Activated naive CD8-positive, alpha-beta T cell treated with anti-CD3 and anti-CD28 coated beads, Interleukin-2, amount 10 ng/mL, durations not matched to agents 7 days and 5 days (primary cell): Measurements from ENCODE around the gene DPT. TPM values are rescaled to one million over a fixed set of nuclear protein-coding genes. Genes with fewer than 3 reads are reported as not detected.
"Not testable (repeated sequence)": the region's sequence is repeated elsewhere in the genome, so short reads cannot be mapped to it uniquely, and the experiment has no call there.

Source experiments
- ATAC-seq: fragments of 150-1000 bp; cut with Tn5 transposase; one replicate; pipeline ENCODE4 v1.10.0; 2021; ENCODE audit warnings: low read depth, moderate library complexity
- POLR2A ChIA-PET: fragments of 350-600 bp; sonication (Branson Sonifier 250); formaldehyde crosslinking; loops from one replicate; lab custom pipeline; 2021; ENCODE audit warnings: antibody characterized with exemption; lab: Charles Lee
- DNase-seq: peaks from one replicate; pipeline ENCODE4 v3.0.0; 2021
- H3K27ac Mint-ChIP-seq: one replicate; pipeline ENCODE4 v1.8.0; 2022; ENCODE audit warnings: mild to moderate bottlenecking, mixed read lengths
- H3K27me3 Mint-ChIP-seq: one replicate; pipeline ENCODE4 v1.8.0; 2022; ENCODE audit warnings: mild to moderate bottlenecking, moderate library complexity, mixed read lengths
- H3K36me3 Mint-ChIP-seq: one replicate; pipeline ENCODE4 v1.8.0; 2021; ENCODE audit warnings: mild to moderate bottlenecking, mixed read lengths
- H3K4me1 Mint-ChIP-seq: one replicate; pipeline ENCODE4 v1.8.0; 2021; ENCODE audit warnings: mixed read lengths
- H3K4me3 Mint-ChIP-seq: one replicate; pipeline ENCODE4 v1.8.0; 2022; ENCODE audit warnings: mild to moderate bottlenecking, moderate library complexity, mixed read lengths
- H3K9me3 Mint-ChIP-seq: one replicate; pipeline ENCODE4 v1.8.0; 2021; ENCODE audit warnings: mixed read lengths
- total RNA-seq, 2 experiments: library from RNA; stranded (reverse); gene quantifications; one replicate each; pipeline ENCODE4 v1.2.3, GENCODE V29; 2021

The DPT gene
- not detected for total RNA-seq

DNA sequence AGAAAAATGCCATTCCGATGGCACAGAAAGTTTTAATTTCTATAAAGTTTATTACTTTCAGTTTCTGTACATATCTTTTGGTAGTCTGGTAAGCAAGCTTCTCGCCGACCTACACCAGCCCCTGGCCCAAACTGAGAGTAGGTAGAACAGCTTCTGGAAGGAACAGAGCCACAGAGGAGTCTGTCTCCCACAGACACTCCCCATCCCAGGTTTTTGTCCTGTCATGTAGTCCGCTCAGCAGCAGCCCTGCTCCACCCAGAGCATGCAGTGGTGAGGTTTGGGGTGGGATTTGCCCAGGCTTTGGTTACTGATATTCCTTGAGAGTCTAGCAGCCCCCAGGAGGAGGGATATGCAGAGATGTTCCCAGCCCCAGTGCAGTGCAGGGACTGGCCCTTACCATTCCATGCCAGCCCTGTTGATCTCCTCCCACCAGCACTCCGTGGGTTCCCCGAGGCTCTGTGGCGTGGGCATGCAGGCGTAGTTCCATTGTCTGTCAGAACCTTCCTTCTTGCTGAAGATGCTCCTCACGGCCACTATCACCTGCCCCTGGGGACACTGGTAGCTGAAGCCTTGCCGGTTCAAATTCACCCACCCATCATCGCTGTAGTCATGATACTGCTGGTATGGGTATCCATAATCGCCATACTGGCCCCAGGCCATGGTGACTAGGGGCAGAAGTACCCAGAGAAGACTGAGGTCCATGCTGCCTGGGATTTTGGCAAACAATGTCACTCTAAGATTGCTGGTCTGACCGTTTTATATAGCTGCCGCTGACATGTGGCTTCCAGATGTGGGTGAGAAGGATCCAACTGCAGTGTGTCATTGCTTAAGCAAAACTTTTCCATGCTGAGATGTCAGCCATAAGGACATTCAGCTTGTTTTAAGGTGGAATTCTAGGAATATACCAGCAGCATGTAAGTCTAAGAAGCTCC lies at the start of gene DPT:
Gene DPT (minus strand): TSS at position 734 of the 932 bp plus-strand sequence. CDS start 32 bp downstream, at position 702.
- Mint-ChIP-seq H3K9me3 (no peaks in the 10 kb centered on the region), H3K4me3 (no peak within 1 kb of the TSS), H3K27me3 (peaks cover 15% of the 10 kb centered on the region), H3K36me3 (no peaks in the 10 kb centered on the region), H3K27ac (no peak within 1 kb of the TSS), H3K4me1 (peaks cover 1% of the 10 kb centered on the region)
- POLR2A ChIA-PET: no interaction called here
- ATAC-seq (no peak), DNase-seq (no peak)

DNA sequence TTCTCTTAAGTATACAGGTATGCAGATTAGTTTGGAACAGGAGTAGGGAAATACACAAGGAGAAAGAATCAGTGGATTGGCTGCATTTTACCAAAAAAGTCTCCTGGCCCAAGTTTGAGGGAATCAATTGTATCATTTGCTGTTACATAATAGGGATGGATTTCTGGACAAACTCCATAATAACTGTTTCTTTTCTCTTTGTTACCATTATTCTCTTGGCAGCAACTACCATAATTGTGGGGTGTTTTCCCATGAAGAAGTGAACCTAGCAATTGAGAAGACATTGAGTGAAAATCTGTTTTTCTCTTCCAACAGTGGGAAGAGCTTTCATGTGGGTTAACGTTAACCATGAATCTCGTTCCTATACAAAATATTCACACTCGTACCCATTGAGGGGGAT lies 46.4 kb upstream of the DPT start:
- H3K4me1 Mint-ChIP-seq: no peaks in the 10 kb centered on the region

DNA sequence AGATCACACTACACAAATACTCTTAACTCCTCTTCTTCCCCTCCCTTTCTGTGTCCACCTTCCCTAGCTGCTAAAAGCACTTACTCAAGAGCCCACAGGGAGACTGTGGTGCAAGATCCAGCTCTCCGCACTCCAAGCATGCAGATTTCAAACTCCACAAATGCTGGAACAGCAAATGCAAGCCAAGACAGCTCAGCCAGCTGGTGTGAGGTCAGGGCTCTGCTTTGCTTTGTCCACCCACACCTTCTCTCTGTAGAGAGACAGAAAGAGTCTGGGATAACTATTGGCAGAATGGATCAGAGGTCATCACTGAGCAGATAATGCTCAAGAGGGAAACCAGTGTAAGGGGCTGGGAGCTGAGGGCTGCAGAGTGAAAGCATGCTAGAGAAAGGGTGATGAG lies 45.2 kb upstream of the DPT start:
- no peaks in the 10 kb centered on the region for H3K4me1 Mint-ChIP-seq
- H3K36me3 Mint-ChIP-seq: no peaks in the 10 kb centered on the region
- ATAC-seq (no peak), DNase-seq (no peak)
- H3K4me3 Mint-ChIP-seq: no peak overlapping the region
- peaks cover 9% of the 10 kb centered on the region for H3K27me3 Mint-ChIP-seq
- H3K27ac Mint-ChIP-seq: no peak overlapping the region
- POLR2A ChIA-PET: no interaction called here
- no peaks in the 10 kb centered on the region for H3K9me3 Mint-ChIP-seq

More for the DNA sequence above, 46.4 kb upstream of the DPT start:
- peaks cover 9% of the 10 kb centered on the region for H3K27me3 Mint-ChIP-seq
- no peaks in the 10 kb centered on the region for H3K9me3 Mint-ChIP-seq
- DNase-seq (no peak), ATAC-seq (no peak)
- POLR2A ChIA-PET: no interaction called here
- no peaks in the 10 kb centered on the region for H3K36me3 Mint-ChIP-seq
- no peak overlapping the region for H3K27ac Mint-ChIP-seq
- no peak overlapping the region for H3K4me3 Mint-ChIP-seq

DNA sequence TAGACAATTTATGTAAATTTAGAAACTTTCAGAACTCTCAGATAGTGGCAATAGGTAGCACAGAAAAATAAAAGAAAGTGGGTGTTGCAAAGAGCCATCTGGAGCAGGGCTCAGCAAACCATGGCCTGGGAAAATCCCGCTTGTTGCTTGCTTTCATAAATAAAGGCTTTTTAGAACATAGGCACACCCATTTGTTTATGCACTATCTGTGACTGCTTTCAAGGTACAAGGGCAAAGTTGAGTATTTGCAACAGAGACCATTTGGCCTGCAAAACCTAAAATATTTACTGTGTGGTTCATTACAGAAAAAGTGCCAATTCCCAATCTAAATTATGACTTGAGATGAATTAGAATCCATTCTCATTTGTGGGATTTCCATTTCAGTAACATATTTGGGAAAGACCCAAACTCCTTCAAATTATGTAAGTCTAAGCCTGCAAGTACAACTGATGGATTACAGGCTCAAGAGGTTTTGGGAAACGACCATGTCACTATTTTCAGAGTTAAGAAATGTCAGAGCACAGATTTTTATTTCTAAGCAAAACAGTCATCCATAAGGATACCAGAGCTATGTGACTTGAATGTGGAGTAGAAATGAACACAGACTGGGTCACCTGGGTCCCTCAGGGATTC lies 43.5 kb upstream of the DPT start:
- DNase-seq (no peak), ATAC-seq (no peak)
- Mint-ChIP-seq H3K27ac (no peak overlapping the region), H3K27me3 (peaks cover 3% of the 10 kb centered on the region), H3K36me3 (no peaks in the 10 kb centered on the region), H3K4me3 (no peak overlapping the region), H3K4me1 (no peaks in the 10 kb centered on the region), H3K9me3 (no peaks in the 10 kb centered on the region)
- POLR2A ChIA-PET: no interaction called here

DNA sequence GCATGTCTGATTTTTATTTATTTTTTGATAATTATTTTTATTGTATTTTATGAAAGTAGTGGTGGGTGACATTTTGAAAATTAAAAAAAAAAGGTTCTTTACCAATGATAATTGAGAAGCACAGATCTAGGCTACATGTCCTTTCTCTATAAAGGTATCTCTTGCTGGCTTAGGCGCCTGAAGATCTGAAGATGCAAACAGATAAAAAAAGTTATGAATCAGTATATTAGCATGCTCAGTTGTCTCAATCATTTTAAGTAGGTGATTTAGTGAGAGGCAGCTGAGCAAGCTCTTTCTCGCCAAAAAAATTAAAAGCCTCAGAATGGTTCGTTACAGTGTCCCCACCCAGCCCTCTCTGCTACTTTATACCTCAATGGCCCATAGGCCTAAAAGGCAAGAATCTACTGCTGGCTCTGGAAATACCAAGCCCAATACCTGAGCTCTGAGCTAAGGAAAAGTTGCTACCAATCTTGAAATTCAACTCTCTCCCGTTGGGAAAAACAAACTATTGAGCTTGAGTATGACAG lies 42.2 kb upstream of the DPT start:
- no peaks in the 10 kb centered on the region for H3K27me3 Mint-ChIP-seq
- no peaks in the 10 kb centered on the region for H3K9me3 Mint-ChIP-seq
- POLR2A ChIA-PET: no interaction called here
- no peak for DNase-seq
- H3K27ac Mint-ChIP-seq: no peak overlapping the region
- no peaks in the 10 kb centered on the region for H3K36me3 Mint-ChIP-seq
- H3K4me3 Mint-ChIP-seq: no peak overlapping the region
- ATAC-seq: no peak
- H3K4me1 Mint-ChIP-seq: no peaks in the 10 kb centered on the region

DNA sequence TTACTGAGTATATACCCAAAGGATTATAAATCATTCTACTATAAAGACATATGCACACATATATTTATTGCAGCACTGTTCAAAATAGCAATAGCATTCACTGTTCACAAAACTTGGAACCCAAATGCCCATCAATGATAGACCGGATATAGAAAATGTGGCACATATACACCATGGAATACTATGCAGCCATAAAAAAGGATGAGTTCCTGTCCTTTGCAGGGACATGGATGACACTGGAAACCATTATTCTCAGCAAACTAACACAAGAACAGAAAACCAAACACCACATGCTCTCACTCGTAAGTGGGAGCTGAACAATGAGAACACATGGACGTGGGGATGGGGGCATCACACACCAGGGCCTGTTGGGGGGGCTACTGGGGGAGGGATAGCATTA lies 40.9 kb upstream of the DPT start:
- H3K4me1 Mint-ChIP-seq, POLR2A ChIA-PET, H3K9me3 Mint-ChIP-seq, DNase-seq, ATAC-seq, H3K27ac Mint-ChIP-seq, H3K4me3 Mint-ChIP-seq, H3K36me3 Mint-ChIP-seq, H3K27me3 Mint-ChIP-seq: not testable (repeated sequence)

DNA sequence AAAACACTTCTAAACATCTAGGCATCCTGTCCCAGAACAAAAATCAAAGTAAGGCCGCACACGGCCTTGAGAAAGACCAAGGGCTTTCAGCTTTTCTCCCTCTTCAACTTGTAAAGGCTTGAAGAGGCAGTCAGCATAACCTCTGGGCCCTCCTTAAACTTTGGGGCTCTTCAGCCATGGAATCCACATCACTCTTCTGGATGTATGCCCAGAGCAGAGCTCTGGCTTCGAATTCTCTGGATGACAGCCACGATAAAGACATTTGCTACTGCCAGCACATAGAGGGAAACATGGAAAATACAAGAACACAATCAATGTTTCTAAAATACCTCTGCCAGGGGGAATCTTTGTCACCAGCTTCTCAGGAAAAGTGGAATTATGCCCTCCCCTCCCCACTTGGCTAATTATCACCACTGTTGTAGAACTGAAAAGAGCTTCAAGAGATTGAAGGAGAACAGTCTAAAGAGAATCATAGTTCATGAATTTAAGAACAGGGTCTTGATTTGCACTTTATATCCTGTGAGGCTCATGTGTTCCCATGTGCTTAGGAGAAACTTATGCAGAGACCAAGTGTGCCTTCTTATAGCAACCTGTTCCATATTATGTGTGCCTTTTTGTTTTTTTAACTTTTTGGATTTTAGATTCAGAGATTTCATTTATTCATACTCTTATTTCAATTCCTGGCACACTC lies 39.0 kb upstream of the DPT start:
- no peak overlapping the region for H3K4me3 Mint-ChIP-seq
- H3K9me3 Mint-ChIP-seq: no peaks in the 10 kb centered on the region
- POLR2A ChIA-PET: no interaction called here
- H3K4me1 Mint-ChIP-seq: no peaks in the 10 kb centered on the region
- H3K36me3 Mint-ChIP-seq: no peaks in the 10 kb centered on the region
- H3K27ac Mint-ChIP-seq: no peak overlapping the region
- ATAC-seq (no peak), DNase-seq (no peak)
- peaks cover 4% of the 10 kb centered on the region for H3K27me3 Mint-ChIP-seq

DNA sequence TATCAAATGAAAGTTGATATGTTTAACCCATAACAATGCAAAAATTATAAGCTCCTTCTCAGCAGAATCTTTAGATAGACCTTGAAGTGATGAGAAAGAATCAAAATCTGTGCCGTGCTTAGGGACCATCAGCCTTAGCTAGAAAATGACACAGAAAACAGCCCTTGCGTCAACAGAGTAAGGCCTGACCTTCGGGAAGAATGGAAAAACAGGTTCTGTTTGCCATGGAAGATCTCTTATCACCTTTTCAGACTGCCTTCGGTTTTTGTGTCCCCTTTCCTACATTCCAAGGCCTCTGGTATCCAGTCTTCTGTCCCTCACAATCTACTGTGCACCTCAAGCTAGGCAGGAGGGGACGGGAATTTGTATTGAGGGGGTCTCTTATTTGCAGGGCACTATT lies 37.6 kb upstream of the DPT start:
- no peak for DNase-seq
- POLR2A ChIA-PET: no interaction called here

DNA sequence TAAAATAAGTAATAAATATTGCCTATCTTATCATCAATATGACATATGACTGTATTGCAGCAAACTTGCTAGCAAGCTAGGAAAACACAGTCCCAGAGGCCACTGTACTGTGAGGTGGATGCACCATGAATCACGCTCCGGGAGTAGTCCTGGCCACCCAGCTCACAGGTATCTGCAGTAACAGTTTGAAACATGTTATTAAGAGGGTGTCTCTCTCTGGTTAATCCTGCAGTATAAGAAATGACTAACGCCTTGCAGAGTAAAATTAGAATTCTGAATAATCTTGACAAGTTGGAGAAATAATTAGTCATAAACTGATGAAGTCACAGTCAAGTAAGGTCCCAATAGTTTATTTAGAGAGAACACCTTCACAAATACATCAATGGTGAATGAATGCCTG lies 34.0 kb upstream of the DPT start:
- Mint-ChIP-seq H3K27me3 (peaks cover 5% of the 10 kb centered on the region), H3K4me1 (no peaks in the 10 kb centered on the region), H3K4me3 (no peak overlapping the region), H3K36me3 (no peaks in the 10 kb centered on the region), H3K27ac (no peak overlapping the region), H3K9me3 (no peaks in the 10 kb centered on the region)
- DNase-seq (no peak), ATAC-seq (no peak)
- POLR2A ChIA-PET: no interaction called here

More for the DNA sequence above, 37.6 kb upstream of the DPT start:
- H3K9me3 Mint-ChIP-seq: no peaks in the 10 kb centered on the region
- H3K36me3 Mint-ChIP-seq: no peaks in the 10 kb centered on the region
- H3K27me3 Mint-ChIP-seq: peaks cover 5% of the 10 kb centered on the region
- no peaks in the 10 kb centered on the region for H3K4me1 Mint-ChIP-seq
- ATAC-seq: no peak
- no peak overlapping the region for H3K4me3 Mint-ChIP-seq
- H3K27ac Mint-ChIP-seq: no peak overlapping the region

DNA sequence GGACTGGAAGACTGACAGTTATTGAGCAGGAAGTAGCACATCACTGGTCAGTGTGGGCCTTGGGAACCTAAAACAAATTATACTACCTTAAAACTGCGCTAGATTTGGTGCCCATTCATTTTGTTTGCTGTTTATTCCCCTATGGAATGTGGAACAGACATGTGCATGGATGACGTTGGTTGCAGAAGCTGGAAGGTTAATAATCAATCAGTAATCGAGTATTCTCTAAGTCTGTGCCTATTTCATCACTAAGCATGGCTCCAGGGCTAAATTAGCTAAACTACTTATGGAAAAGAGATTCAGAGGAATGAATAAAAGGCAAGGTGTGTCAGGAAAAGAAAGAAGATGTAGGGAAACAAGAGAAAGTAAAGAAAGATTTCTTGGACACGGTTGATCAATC lies 33.5 kb upstream of the DPT start:
- no peak overlapping the region for H3K4me3 Mint-ChIP-seq
- H3K36me3 Mint-ChIP-seq: no peaks in the 10 kb centered on the region
- DNase-seq: no peak
- H3K4me1 Mint-ChIP-seq: no peaks in the 10 kb centered on the region
- ATAC-seq: no peak
- POLR2A ChIA-PET: no interaction called here
- H3K27ac Mint-ChIP-seq: no peak overlapping the region
- H3K27me3 Mint-ChIP-seq: peaks cover 5% of the 10 kb centered on the region
- no peaks in the 10 kb centered on the region for H3K9me3 Mint-ChIP-seq

DNA sequence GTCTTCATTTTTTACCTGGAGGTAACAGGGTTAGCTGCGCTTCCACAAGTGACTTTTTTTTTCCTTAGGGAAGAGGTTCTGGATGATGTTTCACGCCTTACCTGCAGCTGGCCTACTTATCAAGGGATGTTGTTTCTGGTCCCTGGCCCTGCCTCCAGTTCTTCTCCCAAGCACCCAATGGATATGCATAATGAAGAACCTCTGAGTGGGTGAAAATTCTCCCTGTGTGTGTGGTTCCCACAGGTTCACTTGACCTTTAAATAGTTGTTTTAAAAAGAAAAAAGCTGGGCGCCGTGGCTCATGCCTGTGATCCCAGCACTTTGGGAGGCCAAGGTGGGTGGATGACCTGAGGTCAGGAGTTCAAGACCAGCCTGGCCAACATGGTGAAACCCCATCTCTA lies 31.8 kb upstream of the DPT start:
- POLR2A ChIA-PET: no interaction called here
- ATAC-seq (no peak), DNase-seq (no peak)

DNA sequence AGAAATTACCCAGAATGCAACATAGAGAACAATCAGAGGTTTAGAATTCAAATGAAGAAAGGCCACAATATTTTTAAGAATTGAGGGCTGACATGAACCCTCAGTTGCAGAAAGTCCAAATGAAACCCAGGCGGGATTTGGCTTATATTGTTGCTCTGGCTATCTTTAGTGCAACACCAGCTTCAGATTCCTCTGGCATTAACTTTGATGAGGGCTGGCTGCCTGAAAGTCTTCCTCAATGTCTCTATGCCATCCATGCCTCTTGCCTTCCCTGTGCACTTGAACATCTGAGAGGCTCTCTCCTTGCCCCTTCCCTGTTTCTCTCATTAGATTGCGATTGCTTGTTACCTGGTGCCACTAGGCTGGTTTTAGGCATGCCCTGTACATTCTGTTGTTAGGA lies 31.2 kb upstream of the DPT start:
- POLR2A ChIA-PET: no interaction called here
- H3K9me3 Mint-ChIP-seq: no peaks in the 10 kb centered on the region
- H3K27me3 Mint-ChIP-seq: peaks cover 9% of the 10 kb centered on the region
- no peak overlapping the region for H3K27ac Mint-ChIP-seq
- no peak for DNase-seq
- no peaks in the 10 kb centered on the region for H3K4me1 Mint-ChIP-seq
- H3K4me3 Mint-ChIP-seq: no peak overlapping the region
- no peak for ATAC-seq
- no peaks in the 10 kb centered on the region for H3K36me3 Mint-ChIP-seq

More for the DNA sequence above, 31.8 kb upstream of the DPT start:
- H3K27ac Mint-ChIP-seq: no peak overlapping the region
- no peaks in the 10 kb centered on the region for H3K36me3 Mint-ChIP-seq
- H3K27me3 Mint-ChIP-seq: peaks cover 5% of the 10 kb centered on the region
- H3K4me1 Mint-ChIP-seq: no peaks in the 10 kb centered on the region
- no peaks in the 10 kb centered on the region for H3K9me3 Mint-ChIP-seq
- H3K4me3 Mint-ChIP-seq: no peak overlapping the region

DNA sequence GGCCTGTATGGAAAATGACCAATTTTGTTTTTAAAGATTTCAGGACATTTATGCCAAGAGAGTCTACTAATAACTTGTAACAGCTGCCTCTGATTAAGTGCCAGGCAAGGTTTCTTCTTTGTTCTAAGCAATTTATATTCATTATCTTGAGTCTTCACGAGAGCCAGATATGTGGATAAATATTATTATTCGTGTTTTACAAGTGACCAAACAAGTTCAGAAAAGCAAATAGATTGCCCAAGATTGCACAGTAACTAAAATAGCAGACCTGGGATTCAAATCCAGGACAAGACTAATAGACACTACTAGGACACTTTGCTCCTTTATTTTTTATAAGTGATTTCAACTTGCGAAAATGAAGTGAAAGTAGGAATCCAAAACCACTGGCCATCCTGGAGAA lies 30.1 kb upstream of the DPT start:
- DNase-seq (no peak), ATAC-seq (no peak)
- Mint-ChIP-seq H3K4me1 (no peaks in the 10 kb centered on the region), H3K36me3 (no peaks in the 10 kb centered on the region), H3K9me3 (no peaks in the 10 kb centered on the region), H3K4me3 (no peak overlapping the region), H3K27me3 (peaks cover 15% of the 10 kb centered on the region), H3K27ac (no peak overlapping the region)
- POLR2A ChIA-PET: no interaction called here
